HepG2 (cell line): ENCODE results near the gene CIAO2A. TPM values are rescaled to one million over a fixed set of nuclear protein-coding genes. Genes with fewer than 3 reads are reported as not detected.

Source experiments
- ATF1 ChIP-seq: IDR thresholded peaks from 2 replicates; pipeline ENCODE4 v1.6.1; 2016; ENCODE audit warnings: mild to moderate bottlenecking, control low read depth
- FOXO1 ChIP-seq: sonication (generic); formaldehyde crosslinking; IDR thresholded peaks from 2 replicates; pipeline ENCODE4 v1.4.0; 2020; ENCODE audit warnings: missing genetic modification reagents
- GATAD1 ChIP-seq: IDR thresholded peaks from 2 replicates; pipeline ENCODE4 v1.6.1; 2016; ENCODE audit warnings: missing genetic modification reagents, missing compliant biosample characterization
- GZF1 ChIP-seq: sonication (generic); formaldehyde crosslinking; IDR thresholded peaks from 2 replicates; pipeline ENCODE4 v1.5.1; 2020; ENCODE audit warnings: mild to moderate bottlenecking, missing genetic modification reagents
- HCFC1 ChIP-seq: fragments of 150-350 bp; IDR thresholded peaks from 2 replicates; pipeline ENCODE4 v1.6.1; 2014; ENCODE audit warnings: low read depth, low read length
- HDAC1 ChIP-seq: sonication (generic); formaldehyde crosslinking; IDR thresholded peaks from 2 replicates; pipeline ENCODE4 v1.5.1; 2020; ENCODE audit warnings: mild to moderate bottlenecking, missing genetic modification reagents
- HNF4A ChIP-seq: sonication (generic); formaldehyde crosslinking; IDR thresholded peaks from 2 replicates; pipeline ENCODE4 v1.4.0; 2020; ENCODE audit warnings: missing genetic modification reagents
- HOXA3 ChIP-seq: sonication (generic); formaldehyde crosslinking; IDR thresholded peaks from 2 replicates; pipeline ENCODE4 v1.5.0; 2020; ENCODE audit warnings: missing genetic modification reagents
- MEIS2 ChIP-seq: sonication (generic); formaldehyde crosslinking; IDR thresholded peaks from 2 replicates; pipeline ENCODE4 v1.9.0; 2021; ENCODE audit warnings: mild to moderate bottlenecking, missing genetic modification reagents
- NFYC ChIP-seq: IDR thresholded peaks from 2 replicates; pipeline ENCODE4 v1.6.1; 2016; ENCODE audit warnings: missing genetic modification reagents, missing compliant biosample characterization
- TAF1 ChIP-seq: sonication (generic); formaldehyde crosslinking; IDR thresholded peaks from 2 replicates; pipeline ENCODE4 v1.4.0; 2020; ENCODE audit warnings: missing genetic modification reagents
- THAP11 ChIP-seq: IDR thresholded peaks from 2 replicates; pipeline ENCODE4 v1.6.1; 2016; ENCODE audit warnings: missing biosample characterization, missing genetic modification reagents
- ZFY ChIP-seq: sonication (generic); formaldehyde crosslinking; IDR thresholded peaks from 2 replicates; pipeline ENCODE4 v1.4.0; 2020; ENCODE audit warnings: missing genetic modification reagents
- ZKSCAN8 ChIP-seq: IDR thresholded peaks from 2 replicates; pipeline ENCODE4 v1.6.1; 2016; ENCODE audit warnings: borderline replicate concordance, missing genetic modification reagents, missing compliant biosample characterization
- ZNF264 ChIP-seq: sonication (generic); formaldehyde crosslinking; IDR thresholded peaks from 2 replicates; pipeline ENCODE4 v1.4.0; 2020; ENCODE audit warnings: missing genetic modification reagents
- ZNF496 ChIP-seq: sonication (generic); formaldehyde crosslinking; IDR thresholded peaks from 2 replicates; pipeline ENCODE4 v1.8.1; 2023; ENCODE audit warnings: mild to moderate bottlenecking, moderate library complexity, missing genetic modification reagents; ENCODE audit not compliant: insufficient replicate concordance
- ZNF558 ChIP-seq: sonication (generic); formaldehyde crosslinking; IDR thresholded peaks from 2 replicates; pipeline ENCODE4 v1.9.0; 2022; ENCODE audit warnings: mild to moderate bottlenecking, missing genetic modification reagents, borderline replicate concordance
- ZNF772 ChIP-seq: sonication (generic); formaldehyde crosslinking; IDR thresholded peaks from 2 replicates; pipeline ENCODE4 v1.5.0; 2020; ENCODE audit warnings: mild to moderate bottlenecking, missing genetic modification reagents
- polyA plus RNA-seq, 8 experiments: library from polyadenylated mRNA; depleted of rRNA in 3 of 8; stranded (reverse) in 7 of 8; unstranded in 1 of 8; fragments of >200 nt; fragmentation: Illumina TruSeq in 4 of 8; extraction: Trizol in 4 of 8; gene quantifications; 2 replicates each; pipeline versions ENCODE4 v1.2.1 to v1.2.3, GENCODE V29; 2011 to 2016; ENCODE audit warnings: low read depth in 4 of 8, missing spikeins in 1 of 8, mixed read lengths in 1 of 8; ENCODE audit not compliant: insufficient read depth in 1 of 8
- total RNA-seq, 5 experiments: library from RNA; depleted of rRNA; stranded (reverse); fragments of >200 nt; fragmentation: Illumina TruSeq; extraction: Trizol; gene quantifications; 2 replicates each; pipeline ENCODE4 v1.2.3, GENCODE V29; 2016; ENCODE audit warnings: low read depth in 1 of 5
- TF ChIP-seq, protein P1 (sequence below): IDR thresholded peaks from 2 replicates; pipeline ENCODE4 v1.6.1; 2016; ENCODE audit warnings: mild to moderate bottlenecking
- TF ChIP-seq, protein P2 (sequence below): IDR thresholded peaks from 2 replicates; pipeline ENCODE4 v1.6.1; 2016
- TF ChIP-seq, protein P3 (sequence below): sonication (generic); formaldehyde crosslinking; IDR thresholded peaks from 2 replicates; pipeline ENCODE4 v1.5.1; 2020; ENCODE audit warnings: mild to moderate bottlenecking, missing genetic modification reagents
- TF ChIP-seq, protein P4 (sequence below): sonication (generic); formaldehyde crosslinking; IDR thresholded peaks from 2 replicates; pipeline ENCODE4 v1.4.0; 2020; ENCODE audit warnings: missing genetic modification reagents

CIAO2A gene
- total and polyA plus RNA-seq, 2 of the 13 experiments (the other 11 are each of a cell fraction or from before 2014, with no cell fraction given): 83.0 to 100 TPM

DNA sequence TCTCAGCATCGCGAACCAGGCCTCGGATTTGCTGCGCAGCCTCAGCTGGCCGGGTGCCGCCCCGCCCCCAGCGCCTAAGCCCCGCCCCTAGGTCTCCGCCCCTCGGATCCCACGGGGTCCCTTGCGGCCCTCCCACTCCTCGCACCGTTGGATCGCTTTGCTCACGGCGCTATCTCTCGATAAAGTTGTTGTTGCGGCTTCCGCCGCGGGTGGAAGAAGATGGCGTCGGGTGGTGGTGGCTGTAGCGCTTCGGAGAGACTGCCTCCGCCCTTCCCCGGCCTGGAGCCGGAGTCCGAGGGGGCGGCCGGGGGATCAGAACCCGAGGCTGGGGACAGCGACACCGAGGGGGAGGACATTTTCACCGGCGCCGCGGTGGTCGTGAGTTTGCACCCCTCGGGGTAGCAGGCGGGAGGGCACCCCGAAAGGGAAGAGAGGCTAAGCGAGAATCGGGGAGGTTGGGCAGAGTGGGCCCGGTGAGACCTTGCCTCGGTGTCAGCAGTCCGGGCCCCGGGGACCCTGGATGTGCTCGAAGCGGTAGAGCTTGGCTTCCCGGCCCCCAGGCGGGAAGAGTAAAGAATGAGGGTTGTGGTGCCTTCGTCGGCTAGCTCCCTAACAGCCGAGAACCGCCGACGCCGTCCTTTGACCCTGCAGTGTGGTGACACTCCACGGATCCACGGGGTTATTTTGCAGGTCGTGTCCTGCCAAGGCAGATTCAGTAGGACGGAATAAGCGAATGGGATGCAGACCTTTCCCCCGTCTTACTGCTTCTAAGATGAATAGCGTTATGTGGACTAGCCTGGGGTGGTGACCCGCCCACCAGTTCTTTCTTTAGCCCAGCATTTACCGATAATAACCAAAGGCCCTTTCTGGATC lies 2.4 kb upstream of the CIAO2A start, which contains the start of gene SNX1 (continued):
- peak; percentile 96 for TF ChIP-seq HDAC1 (CRISPR knock-in tag)
- peak; percentile 43; the same call in 1 of the 2 replicates for TF ChIP-seq NFYC (CRISPR knock-in tag)
- TF ChIP-seq ZNF496: no peak
- TF ChIP-seq, protein P1, sequence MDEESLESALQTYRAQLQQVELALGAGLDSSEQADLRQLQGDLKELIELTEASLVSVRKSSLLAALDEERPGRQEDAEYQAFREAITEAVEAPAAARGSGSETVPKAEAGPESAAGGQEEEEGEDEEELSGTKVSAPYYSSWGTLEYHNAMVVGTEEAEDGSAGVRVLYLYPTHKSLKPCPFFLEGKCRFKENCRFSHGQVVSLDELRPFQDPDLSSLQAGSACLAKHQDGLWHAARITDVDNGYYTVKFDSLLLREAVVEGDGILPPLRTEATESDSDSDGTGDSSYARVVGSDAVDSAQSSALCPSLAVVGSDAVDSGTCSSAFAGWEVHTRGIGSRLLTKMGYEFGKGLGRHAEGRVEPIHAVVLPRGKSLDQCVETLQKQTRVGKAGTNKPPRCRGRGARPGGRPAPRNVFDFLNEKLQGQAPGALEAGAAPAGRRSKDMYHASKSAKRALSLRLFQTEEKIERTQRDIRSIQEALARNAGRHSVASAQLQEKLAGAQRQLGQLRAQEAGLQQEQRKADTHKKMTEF (CRISPR knock-in tag): peak; percentile 88
- 0 out of 2 replicates have a peak, but pooled peaks have one; percentile 31 for TF ChIP-seq GZF1 (CRISPR knock-in tag)
- TF ChIP-seq HOXA3 (CRISPR knock-in tag): peak; percentile 93
- TF ChIP-seq ZNF264 (CRISPR knock-in tag): 0 out of 2 replicates have a peak, but pooled peaks have one; percentile 28
- TF ChIP-seq ZFY (CRISPR knock-in tag): peak; percentile 75
- peak; percentile 73 for TF ChIP-seq HCFC1
- peak; percentile 20; the same call in 1 of the 2 replicates for TF ChIP-seq HNF4A (CRISPR knock-in tag)
- TF ChIP-seq, protein P2, sequence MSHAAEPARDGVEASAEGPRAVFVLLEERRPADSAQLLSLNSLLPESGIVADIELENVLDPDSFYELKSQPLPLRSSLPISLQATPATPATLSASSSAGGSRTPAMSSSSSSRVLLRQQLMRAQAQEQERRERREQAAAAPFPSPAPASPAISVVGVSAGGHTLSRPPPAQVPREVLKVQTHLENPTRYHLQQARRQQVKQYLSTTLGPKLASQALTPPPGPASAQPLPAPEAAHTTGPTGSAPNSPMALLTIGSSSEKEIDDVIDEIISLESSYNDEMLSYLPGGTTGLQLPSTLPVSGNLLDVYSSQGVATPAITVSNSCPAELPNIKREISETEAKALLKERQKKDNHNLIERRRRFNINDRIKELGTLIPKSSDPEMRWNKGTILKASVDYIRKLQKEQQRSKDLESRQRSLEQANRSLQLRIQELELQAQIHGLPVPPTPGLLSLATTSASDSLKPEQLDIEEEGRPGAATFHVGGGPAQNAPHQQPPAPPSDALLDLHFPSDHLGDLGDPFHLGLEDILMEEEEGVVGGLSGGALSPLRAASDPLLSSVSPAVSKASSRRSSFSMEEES: peak; percentile 47; the same call in 1 of the 2 replicates
- TF ChIP-seq ZNF558: peak; percentile 76; the same call in 1 of the 2 replicates
- no peak for TF ChIP-seq MEIS2
- TF ChIP-seq ZKSCAN8 (CRISPR knock-in tag): peak; percentile 82; the same call in 1 of the 2 replicates
- TF ChIP-seq, protein P3, sequence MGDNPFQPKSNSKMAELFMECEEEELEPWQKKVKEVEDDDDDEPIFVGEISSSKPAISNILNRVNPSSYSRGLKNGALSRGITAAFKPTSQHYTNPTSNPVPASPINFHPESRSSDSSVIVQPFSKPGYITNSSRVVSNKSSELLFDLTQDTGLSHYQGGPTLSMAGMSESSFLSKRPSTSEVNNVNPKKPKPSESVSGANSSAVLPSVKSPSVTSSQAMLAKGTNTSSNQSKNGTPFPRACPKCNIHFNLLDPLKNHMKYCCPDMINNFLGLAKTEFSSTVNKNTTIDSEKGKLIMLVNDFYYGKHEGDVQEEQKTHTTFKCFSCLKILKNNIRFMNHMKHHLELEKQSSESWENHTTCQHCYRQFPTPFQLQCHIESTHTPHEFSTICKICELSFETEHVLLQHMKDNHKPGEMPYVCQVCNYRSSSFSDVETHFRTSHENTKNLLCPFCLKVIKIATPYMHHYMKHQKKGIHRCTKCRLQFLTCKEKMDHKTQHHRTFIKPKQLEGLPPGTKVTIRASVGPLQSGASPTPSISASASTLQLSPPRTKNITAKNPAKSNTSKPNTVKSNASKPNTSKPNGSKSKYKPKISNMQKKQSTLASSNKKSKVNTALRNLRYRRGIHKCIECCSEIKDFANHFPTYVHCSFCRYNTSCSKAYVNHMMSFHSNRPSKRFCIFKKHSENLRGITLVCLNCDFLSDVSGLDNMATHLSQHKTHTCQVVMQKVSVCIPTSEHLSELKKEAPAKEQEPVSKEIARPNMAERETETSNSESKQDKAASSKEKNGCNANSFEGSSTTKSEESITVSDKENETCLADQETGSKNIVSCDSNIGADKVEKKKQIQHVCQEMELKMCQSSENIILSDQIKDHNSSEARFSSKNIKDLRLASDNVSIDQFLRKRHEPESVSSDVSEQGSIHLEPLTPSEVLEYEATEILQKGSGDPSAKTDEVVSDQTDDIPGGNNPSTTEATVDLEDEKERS: peak; percentile 73
- TF ChIP-seq GATAD1 (CRISPR knock-in tag): peak; percentile 95
- TF ChIP-seq THAP11 (CRISPR knock-in tag): peak; percentile 96
- TF ChIP-seq ZNF772 (CRISPR knock-in tag): 0 out of 2 replicates have a peak, but pooled peaks have one; percentile 47
- TF ChIP-seq, protein P4, sequence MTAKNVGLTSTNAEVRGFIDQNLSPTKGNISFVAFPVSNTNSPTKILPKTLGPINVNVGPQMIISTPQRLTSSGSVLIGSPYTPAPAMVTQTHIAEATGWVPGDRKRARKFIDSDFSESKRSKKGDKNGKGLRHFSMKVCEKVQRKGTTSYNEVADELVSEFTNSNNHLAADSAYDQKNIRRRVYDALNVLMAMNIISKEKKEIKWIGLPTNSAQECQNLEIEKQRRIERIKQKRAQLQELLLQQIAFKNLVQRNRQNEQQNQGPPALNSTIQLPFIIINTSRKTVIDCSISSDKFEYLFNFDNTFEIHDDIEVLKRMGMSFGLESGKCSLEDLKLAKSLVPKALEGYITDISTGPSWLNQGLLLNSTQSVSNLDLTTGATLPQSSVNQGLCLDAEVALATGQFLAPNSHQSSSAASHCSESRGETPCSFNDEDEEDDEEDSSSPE: peak; percentile 63; the same call in 1 of the 2 replicates
- peak; percentile 98 for TF ChIP-seq TAF1
- TF ChIP-seq ATF1: peak; percentile 55; the same call in 1 of the 2 replicates
- peak; percentile 27 for TF ChIP-seq FOXO1 (CRISPR knock-in tag)
